CD4-positive, alpha-beta memory T cell (primary cell): ENCODE measurements around the gene ZNF648. TPM values are rescaled to one million over a fixed set of nuclear protein-coding genes. Genes with fewer than 3 reads are reported as not detected.

Source experiments
- CTCF ChIA-PET: fragments of 350-600 bp; sonication (Branson Sonifier 250); formaldehyde crosslinking; loops from one replicate; lab custom pipeline; 2021; ENCODE audit warnings: inconsistent platforms; ENCODE audit not compliant: partially characterized antibody; lab: Charles Lee
- POLR2A ChIA-PET: fragments of 350-600 bp; sonication (Branson Sonifier 250); formaldehyde crosslinking; loops from one replicate; lab custom pipeline; 2021; ENCODE audit not compliant: partially characterized antibody; lab: Charles Lee
- DNase-seq, 5 donors: peaks; one replicate each; pipeline versions ENCODE4 v3.0.0 to v3.0.0-alpha.2; 2020 to 2022; ENCODE audit warnings: mixed read lengths in 1 of 5
- H3K27ac ChIP-seq: one replicate; pipeline ENCODE4 v1.7.0; 2013; ENCODE audit warnings: low read depth, low read length
- H3K27me3 ChIP-seq: 2 replicates; pipeline ENCODE4 v1.7.0; 2013; ENCODE audit warnings: mild to moderate bottlenecking, low read length, moderate library complexity; ENCODE audit not compliant: insufficient read depth
- H3K36me3 ChIP-seq: 2 replicates; pipeline ENCODE4 v1.7.0; 2013; ENCODE audit warnings: mild to moderate bottlenecking, low read length, moderate library complexity; ENCODE audit not compliant: insufficient read depth
- H3K4me1 ChIP-seq: 2 replicates; pipeline ENCODE4 v1.7.0; 2013; ENCODE audit warnings: mild to moderate bottlenecking, low read length, moderate library complexity; ENCODE audit not compliant: insufficient read depth
- H3K4me3 ChIP-seq, 2 donors: one replicate each; pipeline ENCODE4 v1.7.0; 2013; ENCODE audit warnings: low read length in 2 of 2, mild to moderate bottlenecking in 1 of 2
- H3K9me3 ChIP-seq, 2 donors: one replicate each; pipeline ENCODE4 v1.7.0; 2013; ENCODE audit warnings: low read length in 2 of 2, control low read depth in 1 of 2; ENCODE audit not compliant: control insufficient read depth in 1 of 2
- H3K27ac Mint-ChIP-seq, 7 donors: one replicate each; pipeline ENCODE4 v1.8.0; 2020 to 2021; ENCODE audit warnings: mixed read lengths in 7 of 7, mild to moderate bottlenecking in 6 of 7, inconsistent platforms in 3 of 7, moderate library complexity in 3 of 7
- H3K27me3 Mint-ChIP-seq, 2 donors: one replicate each; pipeline ENCODE4 v1.8.0; 2020 to 2021; ENCODE audit warnings: mixed read lengths in 2 of 2
- H3K36me3 Mint-ChIP-seq, 2 donors: one replicate each; pipeline ENCODE4 v1.8.0; 2020 to 2021; ENCODE audit warnings: mixed read lengths in 2 of 2, inconsistent platforms in 1 of 2, mild to moderate bottlenecking in 1 of 2
- H3K4me1 Mint-ChIP-seq, 4 donors: one replicate each; pipeline ENCODE4 v1.8.0; 2020 to 2021; ENCODE audit warnings: mixed read lengths in 4 of 4, mild to moderate bottlenecking in 1 of 4
- H3K4me3 Mint-ChIP-seq, 8 donors: one replicate each; pipeline ENCODE4 v1.8.0; 2020 to 2021; ENCODE audit warnings: mixed read lengths in 8 of 8, mild to moderate bottlenecking in 7 of 8, moderate library complexity in 6 of 8, inconsistent platforms in 3 of 8
- H3K9me3 Mint-ChIP-seq, 8 donors: one replicate each; pipeline ENCODE4 v1.8.0; 2020 to 2021; ENCODE audit warnings: mixed read lengths in 8 of 8, mild to moderate bottlenecking in 5 of 8, inconsistent platforms in 3 of 8, moderate library complexity in 1 of 8
- intact Hi-C: fragments of 100-400 bp; cut with micrococcal nuclease; formaldehyde crosslinking; loops from one replicate; pipeline ENCODE4 v1.15.1; 2023
- polyA plus RNA-seq, 2 donors: library from polyadenylated mRNA; unstranded; fragments of 300-500 nt; fragmentation: Illumina TruSeq; gene quantifications; one replicate each; pipeline ENCODE4 v1.2.3, GENCODE V29; 2021
- total RNA-seq, 2 experiments: library from RNA; stranded (reverse); gene quantifications; one replicate each; pipeline ENCODE4 v1.2.3, GENCODE V29; 2021

The ZNF648 gene
- total and polyA plus RNA-seq, 4 experiments from 2014 or later, result not detected

DNA sequence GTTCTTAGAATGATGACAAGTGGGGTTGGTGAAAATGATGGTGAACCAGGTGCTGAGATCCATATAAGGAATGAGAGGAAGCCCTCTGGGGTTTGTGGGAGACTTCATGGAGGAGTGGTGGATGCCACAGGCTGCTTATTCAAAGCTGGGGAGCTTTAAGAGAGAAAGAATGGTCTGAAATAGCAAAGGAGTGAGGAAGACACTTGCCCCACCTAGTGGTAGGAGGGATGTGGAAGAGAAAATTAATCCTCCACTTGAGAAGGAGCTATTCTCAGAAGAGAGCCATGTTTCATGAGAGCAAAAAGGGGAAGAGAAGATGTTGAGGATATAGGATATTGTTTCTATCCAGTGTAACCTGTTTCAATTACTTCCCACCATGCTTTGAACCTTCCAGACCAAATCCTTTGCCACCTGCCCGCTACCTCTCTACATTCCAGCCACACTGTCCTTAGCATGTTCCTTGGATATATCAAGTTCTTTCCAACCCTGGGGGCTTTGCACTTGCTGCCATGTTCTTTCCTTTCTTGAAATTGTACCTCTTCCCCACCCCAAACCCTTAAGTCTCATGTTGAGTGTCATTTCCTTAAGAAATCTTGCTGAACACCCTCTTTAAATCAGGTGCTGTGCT lies 19.6 kb upstream of the ZNF648 start:
- intact Hi-C loops, result loop anchor here (1.0 kb wide), 1 partner anchor 602 kb away; no protein-coding TSS in a partner anchor
- Histone ChIP-seq H3K4me3 (no peak overlapping the region), H3K4me1 (peaks cover 15% of the 10 kb centered on the region), H3K36me3 (no peaks in the 10 kb centered on the region), H3K9me3 (no peaks in the 10 kb centered on the region), H3K27me3 (no peaks in the 10 kb centered on the region), H3K27ac (no peak overlapping the region)
- ChIA-PET CTCF (interaction anchor here (0.7 to 9.2 kb wide), 36 partner anchors 8 to 1218 kb away, joined by 3 to 189 read pairs (median 4); partner anchors contain the start of genes GLUL and TEDDM1), POLR2A (interaction anchor here (1.3 to 1.6 kb wide), 2 partner anchors 309 to 316 kb away, joined by 4 to 5 read pairs; no protein-coding TSS in a partner anchor)
- no peak overlapping the region for H3K4me3 Mint-ChIP-seq
- no peaks in the 10 kb centered on the region for H3K9me3 Mint-ChIP-seq
- H3K36me3 Mint-ChIP-seq, result no peaks in the 10 kb centered on the region
- no peaks in the 10 kb centered on the region for H3K27me3 Mint-ChIP-seq
- H3K4me1 Mint-ChIP-seq, result peaks cover 8 to 15% (median 14%) of the 10 kb centered on the region in 4 donors
- H3K27ac Mint-ChIP-seq, result no peak overlapping the region
- peak in 4 of 5 donors; percentile 12 to 29 (median 26) for DNase-seq

DNA sequence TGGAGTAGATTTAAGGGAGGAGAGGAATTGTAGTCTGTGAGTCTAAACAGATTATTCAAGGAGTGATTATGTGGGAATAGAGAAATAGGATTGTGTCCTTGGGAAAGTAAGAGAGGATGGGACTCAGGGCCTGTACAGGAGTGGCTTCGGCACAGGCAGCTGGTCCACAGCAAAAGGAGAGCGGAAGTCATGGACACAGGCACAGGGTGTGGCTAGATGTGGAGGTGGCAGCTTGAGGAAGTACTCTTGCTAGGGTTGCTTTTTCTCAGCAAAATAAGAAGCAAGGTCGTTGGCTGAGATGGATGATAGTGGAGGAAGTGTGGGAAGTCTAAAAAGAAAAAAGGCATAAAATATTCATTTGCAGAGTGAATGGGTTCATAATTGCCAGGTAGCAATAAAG lies 18.5 kb upstream of the ZNF648 start:
- H3K9me3 ChIP-seq, result no peaks in the 10 kb centered on the region
- Mint-ChIP-seq H3K27me3 (no peaks in the 10 kb centered on the region), H3K27ac (no peak overlapping the region), H3K4me3 (no peak overlapping the region), H3K36me3 (no peaks in the 10 kb centered on the region), H3K9me3 (no peaks in the 10 kb centered on the region), H3K4me1 (peaks cover 6 to 8% (median 6%) of the 10 kb centered on the region in 4 donors)
- H3K27me3 ChIP-seq, result no peaks in the 10 kb centered on the region
- CTCF ChIA-PET, result interaction anchor here (0.8 to 9.2 kb wide), 18 partner anchors 8 to 1217 kb away, joined by 3 to 189 read pairs (median 6); partner anchors contain the start of genes GLUL and TEDDM1
- H3K36me3 ChIP-seq, result no peaks in the 10 kb centered on the region
- H3K4me1 ChIP-seq, result peaks cover 7% of the 10 kb centered on the region
- no peak overlapping the region for H3K4me3 ChIP-seq
- POLR2A ChIA-PET, result interaction anchor here (1.6 kb wide), 1 partner anchor 317 kb away, joined by 5 read pairs; no protein-coding TSS in a partner anchor
- no peak overlapping the region for H3K27ac ChIP-seq
- intact Hi-C loops, result no loop called here
- no peak for DNase-seq

DNA sequence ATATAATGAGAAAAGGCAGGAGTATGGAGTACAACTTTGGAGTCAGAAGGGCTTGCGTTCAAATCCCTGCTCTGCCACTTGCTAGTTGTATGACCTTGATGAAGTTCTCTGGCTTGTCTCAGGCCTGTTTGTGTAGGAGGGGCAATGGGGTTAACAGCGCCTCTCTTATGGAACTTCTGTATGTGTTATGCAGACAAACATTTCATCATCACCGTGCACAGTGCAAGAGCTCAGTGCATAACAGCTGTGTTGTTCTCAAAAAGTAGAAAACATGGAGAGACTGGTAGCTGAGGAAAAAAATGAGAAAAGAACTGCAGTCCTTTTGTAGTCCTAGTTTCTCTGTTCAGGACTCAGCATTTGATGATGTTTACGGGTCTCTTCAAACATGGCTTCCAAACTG lies 10.4 kb upstream of the ZNF648 start:
- Mint-ChIP-seq H3K4me1 (peaks cover 0 to 6% (median 3%) of the 10 kb centered on the region in 4 donors), H3K4me3 (no peak overlapping the region), H3K27me3 (peaks cover 7 to 10% of the 10 kb centered on the region in 2 donors), H3K36me3 (no peaks in the 10 kb centered on the region), H3K9me3 (no peaks in the 10 kb centered on the region), H3K27ac (no peak overlapping the region)
- H3K27ac ChIP-seq, result no peak overlapping the region
- ChIA-PET POLR2A (no interaction called here), CTCF (interaction anchor here (1.1 to 1.4 kb wide), 3 partner anchors 9 to 17 kb away, joined by 3 to 7 read pairs (median 3); no protein-coding TSS in a partner anchor)
- no peaks in the 10 kb centered on the region for H3K36me3 ChIP-seq
- intact Hi-C loops, result no loop called here
- H3K9me3 ChIP-seq, result no peaks in the 10 kb centered on the region
- H3K4me3 ChIP-seq, result no peak overlapping the region
- DNase-seq, result no peak
- H3K4me1 ChIP-seq, result no peaks in the 10 kb centered on the region
- H3K27me3 ChIP-seq, result no peaks in the 10 kb centered on the region

DNA sequence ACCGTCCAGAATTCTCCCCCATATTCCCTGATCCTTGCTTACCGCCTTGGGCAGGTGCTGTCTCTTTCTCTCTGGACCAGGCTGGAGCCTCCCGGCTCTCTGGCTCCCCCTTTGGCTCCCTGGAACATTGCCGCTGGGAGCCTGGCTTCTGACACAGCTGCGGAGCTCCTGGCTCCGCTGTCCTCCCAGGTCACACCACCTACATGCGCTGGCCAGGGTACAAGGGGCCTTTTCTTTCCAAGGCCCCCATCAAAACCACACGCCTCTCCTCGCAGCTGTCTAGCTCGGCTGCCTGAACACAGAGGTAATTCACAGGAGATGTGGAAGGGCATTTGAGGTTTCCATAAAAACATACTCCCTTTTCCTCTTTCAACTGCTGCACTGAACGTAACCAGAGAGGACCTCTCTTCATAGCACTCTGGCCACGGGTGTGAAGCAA lies 7.5 kb upstream of the ZNF648 start:
- Histone ChIP-seq H3K4me3 (no peak overlapping the region), H3K9me3 (no peaks in the 10 kb centered on the region), H3K27ac (no peak overlapping the region), H3K27me3 (no peaks in the 10 kb centered on the region), H3K36me3 (no peaks in the 10 kb centered on the region), H3K4me1 (no peaks in the 10 kb centered on the region)
- peak overlapping the region in 1 of 8 donors; percentile 32 for H3K4me3 Mint-ChIP-seq
- CTCF ChIA-PET, result interaction anchor here (1.2 to 3.9 kb wide), 5 partner anchors 11 to 75 kb away, joined by 3 to 26 read pairs (median 6); no protein-coding TSS in a partner anchor
- peaks cover 0 to 6% (median 3%) of the 10 kb centered on the region in 4 donors for H3K4me1 Mint-ChIP-seq
- peak in 1 of 5 donors; percentile 6 for DNase-seq
- POLR2A ChIA-PET, result no interaction called here
- intact Hi-C loops, result no loop called here
- no peaks in the 10 kb centered on the region for H3K36me3 Mint-ChIP-seq
- no peak overlapping the region for H3K27ac Mint-ChIP-seq
- H3K9me3 Mint-ChIP-seq, result peaks cover 0 to 4% (median 0%) of the 10 kb centered on the region in 8 donors
- H3K27me3 Mint-ChIP-seq, result peaks cover 18 to 19% of the 10 kb centered on the region in 2 donors

DNA sequence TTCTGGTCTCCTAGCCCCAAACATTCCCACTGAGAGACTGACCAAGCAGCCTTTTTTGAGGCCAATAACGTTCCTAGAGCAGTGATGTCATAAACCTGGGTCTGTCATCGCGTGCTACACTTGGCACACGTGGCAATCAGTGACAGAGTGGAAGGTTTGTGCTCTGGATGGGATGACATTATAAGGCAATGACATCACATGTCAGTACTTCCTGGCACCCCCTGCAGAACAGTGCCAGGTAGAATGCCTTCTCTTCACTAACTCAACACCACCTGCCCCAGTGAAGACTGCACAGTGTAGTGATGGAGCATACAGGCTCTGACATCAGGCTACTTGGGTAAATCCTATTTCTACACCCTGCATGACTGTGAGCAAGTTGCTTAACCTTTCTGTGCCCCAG lies 5.4 kb upstream of the ZNF648 start:
- Mint-ChIP-seq H3K27me3 (peaks cover 22 to 37% of the 10 kb centered on the region in 2 donors), H3K9me3 (peaks cover 0 to 9% (median 0%) of the 10 kb centered on the region in 8 donors), H3K36me3 (no peaks in the 10 kb centered on the region), H3K27ac (no peak overlapping the region), H3K4me3 (no peak overlapping the region), H3K4me1 (peaks cover 0 to 6% (median 3%) of the 10 kb centered on the region in 4 donors)
- Histone ChIP-seq H3K9me3 (no peaks in the 10 kb centered on the region), H3K36me3 (no peaks in the 10 kb centered on the region), H3K4me1 (no peaks in the 10 kb centered on the region), H3K27me3 (no peaks in the 10 kb centered on the region), H3K27ac (no peak overlapping the region), H3K4me3 (no peak overlapping the region)
- intact Hi-C loops, result no loop called here
- CTCF ChIA-PET, result interaction anchor here (0.6 to 3.9 kb wide), 3 partner anchors 14 to 1290 kb away, joined by 3 to 22 read pairs (median 8); no protein-coding TSS in a partner anchor
- POLR2A ChIA-PET, result no interaction called here
- no peak for DNase-seq

DNA sequence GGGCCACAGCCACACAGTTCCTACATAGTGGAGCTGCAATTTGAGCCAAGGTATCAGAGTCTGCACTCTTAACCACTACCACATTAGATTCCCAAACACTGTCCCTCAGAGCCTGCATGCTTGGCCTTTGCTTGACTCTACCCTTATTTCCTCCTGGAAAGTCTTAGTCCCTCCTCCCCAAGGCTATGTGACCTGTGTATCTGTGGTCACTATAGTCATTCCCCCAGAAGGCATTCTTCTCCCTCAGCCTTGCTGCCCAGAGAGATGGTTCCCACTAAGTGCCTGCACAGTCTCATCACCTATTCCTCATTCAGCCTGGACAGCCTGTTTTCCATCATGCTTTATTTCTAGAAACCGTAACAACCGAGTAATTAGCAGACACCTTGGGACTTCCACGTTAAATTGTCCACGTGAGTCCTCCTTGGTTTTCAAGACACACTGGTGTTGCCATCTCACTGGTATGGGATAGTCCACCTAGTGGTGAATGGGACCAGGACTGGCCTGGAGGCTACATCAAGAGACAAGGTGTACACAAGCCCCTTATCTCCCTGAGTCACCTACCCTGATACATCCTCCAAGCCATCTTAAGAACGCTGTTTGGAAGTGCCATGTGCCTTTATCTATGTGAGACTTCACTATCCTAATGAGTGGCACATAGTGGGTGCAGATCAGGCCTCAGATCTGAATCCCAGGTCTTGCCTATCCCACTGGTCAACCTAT lies 3.8 kb upstream of the ZNF648 start:
- intact Hi-C loops, result no loop called here
- no peak for DNase-seq
- Mint-ChIP-seq H3K9me3 (peaks cover 0 to 9% (median 0%) of the 10 kb centered on the region in 8 donors), H3K36me3 (no peaks in the 10 kb centered on the region), H3K4me1 (peaks cover 0 to 6% (median 3%) of the 10 kb centered on the region in 4 donors), H3K4me3 (no peak overlapping the region), H3K27ac (no peak overlapping the region), H3K27me3 (peaks cover 26 to 45% of the 10 kb centered on the region in 2 donors)
- Histone ChIP-seq H3K4me1 (no peaks in the 10 kb centered on the region), H3K36me3 (no peaks in the 10 kb centered on the region), H3K27ac (no peak overlapping the region), H3K4me3 (no peak overlapping the region), H3K9me3 (no peaks in the 10 kb centered on the region), H3K27me3 (no peaks in the 10 kb centered on the region)
- POLR2A ChIA-PET, result no interaction called here
- CTCF ChIA-PET, result interaction anchor here (1.3 kb wide), 1 partner anchor 14 kb away, joined by 3 read pairs; no protein-coding TSS in a partner anchor

DNA sequence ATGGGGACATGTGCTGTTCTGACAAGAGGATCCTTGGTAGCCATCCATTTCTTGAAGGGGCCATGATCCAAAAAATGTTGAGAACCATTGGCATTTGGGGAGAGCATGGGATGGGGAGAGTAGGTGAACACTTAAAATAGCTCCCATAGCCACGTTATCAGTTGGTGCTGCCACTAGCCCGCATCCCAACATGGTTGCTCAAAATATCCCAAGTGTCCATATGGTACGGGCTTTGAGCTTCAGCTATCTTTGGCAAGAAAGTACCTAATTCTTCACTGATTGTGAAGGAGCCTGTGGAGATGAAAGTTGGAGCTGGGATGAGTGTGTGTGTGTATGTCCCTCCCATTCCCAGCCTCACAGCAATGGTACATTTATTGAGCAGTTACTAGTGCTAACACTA lies 3.1 kb upstream of the ZNF648 start:
- H3K36me3 ChIP-seq, result no peaks in the 10 kb centered on the region
- no peaks in the 10 kb centered on the region for H3K4me1 ChIP-seq
- Mint-ChIP-seq H3K36me3 (no peaks in the 10 kb centered on the region), H3K9me3 (peaks cover 0 to 9% (median 0%) of the 10 kb centered on the region in 8 donors), H3K4me1 (peaks cover 0 to 6% (median 3%) of the 10 kb centered on the region in 4 donors), H3K27ac (no peak overlapping the region), H3K27me3 (peaks cover 26 to 48% of the 10 kb centered on the region in 2 donors), H3K4me3 (no peak overlapping the region)
- CTCF ChIA-PET, result interaction anchor here (1.3 kb wide), 2 partner anchors 15 to 16 kb away, joined by 3 read pairs; no protein-coding TSS in a partner anchor
- H3K27me3 ChIP-seq, result no peaks in the 10 kb centered on the region
- H3K9me3 ChIP-seq, result no peaks in the 10 kb centered on the region
- POLR2A ChIA-PET, result no interaction called here
- DNase-seq, result no peak
- intact Hi-C loops, result no loop called here
- no peak overlapping the region for H3K4me3 ChIP-seq
- H3K27ac ChIP-seq, result no peak overlapping the region
